GM18526 (cell line): ENCODE measurements around the gene ELL3.

Experiments
- POLR2A ChIP-seq: IDR thresholded peaks from 3 replicates; pipeline ENCODE4 v1.6.1; 2011; ENCODE audit not compliant: insufficient read length; ENCODE audit errors: extremely low read depth

ELL3 gene, protein sequence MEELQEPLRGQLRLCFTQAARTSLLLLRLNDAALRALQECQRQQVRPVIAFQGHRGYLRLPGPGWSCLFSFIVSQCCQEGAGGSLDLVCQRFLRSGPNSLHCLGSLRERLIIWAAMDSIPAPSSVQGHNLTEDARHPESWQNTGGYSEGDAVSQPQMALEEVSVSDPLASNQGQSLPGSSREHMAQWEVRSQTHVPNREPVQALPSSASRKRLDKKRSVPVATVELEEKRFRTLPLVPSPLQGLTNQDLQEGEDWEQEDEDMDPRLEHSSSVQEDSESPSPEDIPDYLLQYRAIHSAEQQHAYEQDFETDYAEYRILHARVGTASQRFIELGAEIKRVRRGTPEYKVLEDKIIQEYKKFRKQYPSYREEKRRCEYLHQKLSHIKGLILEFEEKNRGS

GRCh38 chr15:43776718-43777266, at the start of gene ELL3:
TSS of gene ELL3 (minus strand) at chr15:43776966. CDS start at chr15:43776901, 65 bp downstream.
- TF ChIP-seq POLR2A, result peak; percentile 57

- no peak for TF ChIP-seq POLR2A
Observed at GRCh38 chr15:43826029-43826507, 49.3 kb upstream of the ELL3 start.

- peak; percentile 89 for TF ChIP-seq POLR2A
Observed at GRCh38 chr15:43824302-43825246, 47.8 kb upstream of the ELL3 start, which contains the start of gene MFAP1. TSS of gene MFAP1 (minus strand) at chr15:43824690. CDS start at chr15:43824569, 121 bp downstream.

DNA sequence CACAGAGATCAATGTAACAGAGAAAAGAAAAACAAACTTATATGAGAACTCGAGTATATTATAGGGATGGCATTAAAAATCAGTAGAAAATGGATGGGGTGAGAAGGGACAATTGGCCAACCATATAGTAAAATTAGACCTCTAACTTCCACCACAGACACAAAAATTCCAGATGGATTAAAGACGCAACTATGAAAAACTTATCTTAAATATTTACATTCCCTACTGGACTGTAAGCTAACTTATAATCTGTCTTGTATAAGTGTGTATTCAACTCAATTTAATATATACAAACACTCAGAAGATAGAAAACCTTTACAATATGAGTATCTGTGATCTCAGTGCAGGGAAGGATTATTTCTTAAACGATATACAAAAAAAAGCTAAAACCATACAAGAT, 44.7 kb upstream of the ELL3 start:
- TF ChIP-seq POLR2A, result no peak

GRCh38 chr15:43808960-43809678, 32.4 kb upstream of the ELL3 start:
- TF ChIP-seq POLR2A, result no peak

DNA sequence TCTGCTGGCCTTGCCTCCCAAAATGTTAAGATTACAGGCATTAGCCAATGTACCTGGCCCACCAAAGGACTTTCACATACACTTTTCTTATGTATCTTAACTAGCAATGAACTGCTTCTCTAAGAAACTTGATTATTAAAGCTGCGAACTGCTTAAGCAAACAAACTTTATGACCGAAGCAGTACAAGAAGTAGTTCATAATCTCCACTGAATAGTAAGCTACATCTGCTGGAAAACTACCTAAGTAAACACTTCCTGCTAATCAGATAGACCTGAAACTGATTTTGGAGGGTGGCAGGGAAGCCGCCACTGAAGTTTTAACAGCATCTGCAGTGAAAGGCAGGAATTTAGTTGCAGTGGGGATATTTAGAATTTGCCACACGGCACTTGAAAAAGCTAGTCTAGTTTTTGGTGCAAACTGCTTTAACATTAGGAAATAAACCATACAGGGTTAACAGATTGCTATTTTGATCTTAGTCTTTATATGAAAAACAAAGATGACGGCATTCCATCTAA, 31.7 kb upstream of the ELL3 start:
- TF ChIP-seq POLR2A, result no peak

- TF ChIP-seq POLR2A, result peak; percentile 68
Observed at GRCh38 chr15:43800286-43801141, 23.7 kb upstream of the ELL3 start, which contains the start of gene HYPK. TSS of gene HYPK (plus strand) at chr15:43800599. CDS start at chr15:43800623, 24 bp downstream.

GRCh38 chr15:43799945-43800285, 23.1 kb upstream of the ELL3 start, which contains the start of gene SERINC4:
TSS of gene SERINC4 (minus strand) at chr15:43800220. CDS start at chr15:43799986, 234 bp downstream.
- no peak for TF ChIP-seq POLR2A

DNA sequence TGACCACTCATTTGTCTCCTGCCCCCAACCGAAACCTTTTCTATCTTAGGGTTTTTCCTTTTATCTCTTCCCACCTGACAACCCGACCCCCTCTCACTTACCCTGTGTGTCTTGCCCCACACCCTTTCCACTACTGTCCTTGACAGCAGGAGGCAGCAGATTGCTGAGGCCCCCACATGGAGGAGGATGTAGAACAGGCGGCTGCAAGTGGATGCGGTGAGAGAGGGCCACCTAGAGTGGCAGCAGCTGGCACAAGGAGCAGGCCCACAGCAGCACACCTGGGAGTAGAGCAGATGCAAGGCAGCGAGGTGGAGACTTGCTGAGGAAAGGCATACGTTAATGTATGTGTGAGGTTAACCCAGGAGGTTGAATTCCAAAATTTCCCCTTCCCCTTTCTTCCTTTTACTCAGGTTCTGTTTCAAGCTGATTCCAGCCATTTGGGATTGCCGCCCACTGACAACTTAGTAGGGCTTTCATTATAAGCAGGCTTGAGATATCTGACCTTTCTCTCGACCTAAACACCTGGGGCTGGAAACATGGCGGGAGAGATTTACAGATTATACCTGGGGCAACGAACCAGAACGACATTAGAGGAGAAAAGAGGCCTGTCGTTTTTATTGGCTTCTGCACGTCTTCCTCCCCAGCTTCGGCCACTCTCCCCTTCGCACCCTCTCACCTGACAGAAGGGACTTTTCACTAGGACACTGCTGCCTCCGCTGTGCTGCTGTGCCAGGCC, 22.6 kb upstream of the ELL3 start:
- peak; percentile 24 for TF ChIP-seq POLR2A

GRCh38 chr15:43796566-43796965, 19.8 kb upstream of the ELL3 start:
- no peak for TF ChIP-seq POLR2A

- no peak for TF ChIP-seq POLR2A
Observed at GRCh38 chr15:43795997-43796396, 19.2 kb upstream of the ELL3 start.

DNA sequence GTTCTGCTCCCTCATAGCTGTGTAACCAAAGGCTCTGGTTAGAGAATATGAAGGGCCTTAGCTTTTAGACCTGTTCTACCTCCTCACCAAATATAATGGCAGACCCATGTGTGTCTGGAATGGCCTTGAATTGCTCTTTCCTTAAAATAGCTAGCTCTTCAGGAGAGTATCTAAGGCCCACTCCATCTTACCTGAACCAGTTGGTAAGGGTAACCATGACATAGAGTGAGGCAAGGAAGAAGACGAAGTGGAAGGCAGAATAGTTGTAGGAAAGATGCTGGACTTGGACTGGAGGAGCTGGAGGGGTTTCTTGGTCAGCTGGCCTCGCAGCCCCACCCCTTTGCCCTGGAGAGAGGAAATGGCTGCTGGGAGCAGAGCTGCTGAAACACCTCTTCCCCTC, 18.4 kb upstream of the ELL3 start:
- TF ChIP-seq POLR2A, result no peak
